GM06990 (cell line): ENCODE data around the gene NUP214.

ENCODE experiments used
- DNase-seq: peaks from one replicate; pipeline ENCODE4 v3.0.0-alpha.2; 2011; ENCODE audit not compliant: insufficient read length; ENCODE audit errors: extremely low read depth
- H3K27me3 ChIP-seq: replicated peaks from 2 replicates; pipeline ENCODE4 v1.6.0; 2011; ENCODE audit warnings: low read length; ENCODE audit not compliant: control insufficient read depth, insufficient read depth
- H3K36me3 ChIP-seq: 2 replicates; pipeline ENCODE4 v1.5.1; 2011; ENCODE audit warnings: low read length; ENCODE audit not compliant: control insufficient read depth, insufficient read depth
- H3K4me3 ChIP-seq: replicated peaks from 2 replicates; pipeline ENCODE4 v1.5.1; 2011; ENCODE audit warnings: low read depth, mild to moderate bottlenecking, control low read depth, low read length
- TF ChIP-seq, protein P1 (sequence below): IDR thresholded peaks from 2 replicates; pipeline ENCODE4 v1.5.1; 2011; ENCODE audit warnings: low read length, control low read depth, mild to moderate bottlenecking, inconsistent platforms; ENCODE audit not compliant: insufficient read depth, poor library complexity, severe bottlenecking

Gene NUP214

GRCh38 chr9:131214286-131214856 is 89.0 kb downstream of the NUP214 start:
- Histone ChIP-seq H3K27me3 (no peaks in the 10 kb centered on the region), H3K36me3 (no peaks in the 10 kb centered on the region; the same call in 1 of the 2 replicates), H3K4me3 (no peak overlapping the region)
- no peak for DNase-seq
- TF ChIP-seq, protein P1, sequence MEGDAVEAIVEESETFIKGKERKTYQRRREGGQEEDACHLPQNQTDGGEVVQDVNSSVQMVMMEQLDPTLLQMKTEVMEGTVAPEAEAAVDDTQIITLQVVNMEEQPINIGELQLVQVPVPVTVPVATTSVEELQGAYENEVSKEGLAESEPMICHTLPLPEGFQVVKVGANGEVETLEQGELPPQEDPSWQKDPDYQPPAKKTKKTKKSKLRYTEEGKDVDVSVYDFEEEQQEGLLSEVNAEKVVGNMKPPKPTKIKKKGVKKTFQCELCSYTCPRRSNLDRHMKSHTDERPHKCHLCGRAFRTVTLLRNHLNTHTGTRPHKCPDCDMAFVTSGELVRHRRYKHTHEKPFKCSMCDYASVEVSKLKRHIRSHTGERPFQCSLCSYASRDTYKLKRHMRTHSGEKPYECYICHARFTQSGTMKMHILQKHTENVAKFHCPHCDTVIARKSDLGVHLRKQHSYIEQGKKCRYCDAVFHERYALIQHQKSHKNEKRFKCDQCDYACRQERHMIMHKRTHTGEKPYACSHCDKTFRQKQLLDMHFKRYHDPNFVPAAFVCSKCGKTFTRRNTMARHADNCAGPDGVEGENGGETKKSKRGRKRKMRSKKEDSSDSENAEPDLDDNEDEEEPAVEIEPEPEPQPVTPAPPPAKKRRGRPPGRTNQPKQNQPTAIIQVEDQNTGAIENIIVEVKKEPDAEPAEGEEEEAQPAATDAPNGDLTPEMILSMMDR, result no peak

DNA sequence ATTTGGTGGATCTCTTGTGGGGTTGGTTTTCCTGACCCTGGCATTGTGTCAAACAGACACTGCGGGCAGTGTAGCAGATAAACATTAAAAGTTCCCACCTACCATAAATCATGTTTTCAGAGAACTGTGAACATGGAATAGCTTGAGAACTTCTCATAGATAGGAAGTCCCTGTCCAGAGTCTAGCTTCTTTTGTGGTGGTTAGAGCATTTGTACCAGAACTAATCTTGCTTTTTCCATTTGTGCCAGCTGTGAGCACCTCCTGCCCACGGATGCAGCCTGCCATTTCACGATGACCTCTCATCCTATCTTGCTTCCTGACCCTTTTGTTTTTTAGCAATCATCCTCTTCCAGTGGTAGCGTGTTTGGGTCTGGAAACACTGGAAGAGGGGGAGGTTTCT is 89.5 kb downstream of the NUP214 start:
- TF ChIP-seq, protein P1, result no peak

DNA sequence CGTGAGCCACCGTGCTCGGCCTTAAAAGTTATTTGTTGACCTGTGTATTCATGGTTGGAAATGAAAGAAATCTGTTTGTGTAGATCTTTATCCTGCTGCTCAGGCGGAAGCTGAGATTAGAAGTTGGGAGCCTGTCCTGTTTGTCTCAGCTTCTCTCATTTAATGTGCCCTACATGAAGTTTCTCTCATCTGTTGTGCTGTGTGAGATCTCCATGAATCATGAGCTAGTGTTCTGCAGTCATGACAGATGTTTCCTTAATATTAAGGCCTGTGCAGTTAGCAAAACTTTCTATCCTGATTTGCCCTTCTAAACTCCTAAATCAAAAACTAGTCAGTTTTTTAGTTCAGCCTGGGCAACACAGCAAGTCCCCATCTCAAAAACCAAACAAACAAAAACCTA is 91.4 kb downstream of the NUP214 start:
- Histone ChIP-seq H3K27me3 (no peaks in the 10 kb centered on the region), H3K4me3 (no peak overlapping the region), H3K36me3 (no peaks in the 10 kb centered on the region; the same call in none of the 2 replicates)
- TF ChIP-seq, protein P1, result no peak
- no peak for DNase-seq

More for the DNA sequence above, 89.5 kb downstream of the NUP214 start:
- DNase-seq, result no peak
- Histone ChIP-seq H3K4me3 (no peak overlapping the region), H3K36me3 (no peaks in the 10 kb centered on the region; the same call in 1 of the 2 replicates), H3K27me3 (no peaks in the 10 kb centered on the region)

DNA sequence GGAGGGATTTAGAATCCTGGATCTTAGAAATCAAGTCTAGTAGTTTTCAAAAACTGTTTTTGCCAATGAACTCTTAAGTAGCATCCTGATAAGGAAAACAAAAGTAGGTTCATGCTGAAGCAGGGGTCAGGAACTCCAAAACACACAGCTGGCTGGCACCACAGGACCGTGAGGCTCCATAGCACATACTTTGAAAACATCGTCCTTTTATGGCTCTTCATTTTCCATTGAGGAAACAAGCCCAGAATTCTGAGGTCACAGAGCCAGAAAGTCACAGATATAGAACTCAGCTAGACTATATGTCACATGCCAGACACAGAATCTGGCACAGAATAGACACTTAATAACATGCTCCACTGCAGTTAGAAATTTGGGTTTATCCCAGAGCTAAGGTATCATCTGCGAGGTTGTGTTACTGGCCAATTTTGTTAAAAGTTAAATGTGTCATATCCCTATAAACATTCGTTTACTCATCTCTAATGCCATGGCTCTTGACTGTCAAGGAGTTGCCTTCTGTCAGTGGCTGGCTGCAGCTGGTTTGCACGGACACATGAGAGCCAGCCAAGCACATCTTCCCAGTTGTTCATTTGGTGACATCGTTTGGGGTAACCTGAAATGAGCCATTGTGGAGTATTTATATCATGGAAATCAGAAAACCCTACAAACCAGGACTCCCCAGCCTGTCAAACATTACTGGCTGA is 92.1 kb downstream of the NUP214 start:
- H3K27me3 ChIP-seq, result no peaks in the 10 kb centered on the region
- H3K36me3 ChIP-seq, result no peaks in the 10 kb centered on the region; the same call in none of the 2 replicates

GRCh38 chr9:131218370-131218769 is 93.0 kb downstream of the NUP214 start:
- Histone ChIP-seq H3K36me3 (no peaks in the 10 kb centered on the region; the same call in none of the 2 replicates), H3K4me3 (no peak overlapping the region), H3K27me3 (no peaks in the 10 kb centered on the region)
- TF ChIP-seq, protein P1, result no peak
- DNase-seq, result no peak

More for the DNA sequence above, 92.1 kb downstream of the NUP214 start:
- DNase-seq, result no peak
- TF ChIP-seq, protein P1, result no peak
- H3K4me3 ChIP-seq, result no peak overlapping the region
